Tibial nerve (tissue), 4 donors: ENCODE data around the gene ABI2.

ENCODE experiments used
- EP300 ChIP-seq, 2 donors: sonication (generic); formaldehyde crosslinking; IDR thresholded peaks; one replicate each; pipeline ENCODE4 v1.6.1; 2017; ENCODE audit warnings: antibody characterized with exemption in 2 of 2, mild to moderate bottlenecking in 1 of 2
- POLR2A ChIP-seq, 2 donors: fragments of 450-650 bp; IDR thresholded peaks; one replicate each; pipeline ENCODE4 v1.6.1; 2017; ENCODE audit warnings: antibody characterized with exemption in 2 of 2, mild to moderate bottlenecking in 2 of 2, moderate library complexity in 2 of 2
- TF ChIP-seq, protein P1 (sequence below), 5 experiments: fragments of 200-600 bp in 3 of 5; fragments of 450-650 bp in 2 of 5; sonication (generic) in 3 of 5; IDR thresholded peaks; one replicate each; pipeline ENCODE4 v1.5.1; 2016 to 2019; ENCODE audit warnings: antibody characterized with exemption in 5 of 5, mild to moderate bottlenecking in 3 of 5, moderate library complexity in 2 of 5

DNA sequence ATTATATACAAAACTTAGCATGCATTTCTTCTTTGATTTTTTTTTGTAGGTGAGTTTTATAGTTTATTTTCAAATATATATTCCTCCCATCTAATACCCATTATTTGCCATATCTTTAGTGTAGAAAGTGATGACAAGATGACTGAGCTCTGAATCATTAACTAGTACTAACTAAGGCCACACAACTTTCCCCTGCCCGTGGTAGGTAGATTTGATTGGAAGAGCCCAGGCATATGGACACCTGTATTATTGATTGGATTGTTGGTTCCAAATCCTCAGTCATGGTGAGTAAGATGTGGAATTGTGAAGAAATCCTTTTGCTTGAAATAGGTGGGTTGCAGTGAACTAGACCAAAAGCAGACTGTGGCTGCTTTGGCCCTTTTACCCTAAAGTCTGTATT is 54.8 kb downstream of the ABI2 start:
- TF ChIP-seq, protein P1, sequence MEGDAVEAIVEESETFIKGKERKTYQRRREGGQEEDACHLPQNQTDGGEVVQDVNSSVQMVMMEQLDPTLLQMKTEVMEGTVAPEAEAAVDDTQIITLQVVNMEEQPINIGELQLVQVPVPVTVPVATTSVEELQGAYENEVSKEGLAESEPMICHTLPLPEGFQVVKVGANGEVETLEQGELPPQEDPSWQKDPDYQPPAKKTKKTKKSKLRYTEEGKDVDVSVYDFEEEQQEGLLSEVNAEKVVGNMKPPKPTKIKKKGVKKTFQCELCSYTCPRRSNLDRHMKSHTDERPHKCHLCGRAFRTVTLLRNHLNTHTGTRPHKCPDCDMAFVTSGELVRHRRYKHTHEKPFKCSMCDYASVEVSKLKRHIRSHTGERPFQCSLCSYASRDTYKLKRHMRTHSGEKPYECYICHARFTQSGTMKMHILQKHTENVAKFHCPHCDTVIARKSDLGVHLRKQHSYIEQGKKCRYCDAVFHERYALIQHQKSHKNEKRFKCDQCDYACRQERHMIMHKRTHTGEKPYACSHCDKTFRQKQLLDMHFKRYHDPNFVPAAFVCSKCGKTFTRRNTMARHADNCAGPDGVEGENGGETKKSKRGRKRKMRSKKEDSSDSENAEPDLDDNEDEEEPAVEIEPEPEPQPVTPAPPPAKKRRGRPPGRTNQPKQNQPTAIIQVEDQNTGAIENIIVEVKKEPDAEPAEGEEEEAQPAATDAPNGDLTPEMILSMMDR (IDR thresholded peaks at IDR 0.05), result no peak
- no peak for TF ChIP-seq POLR2A (IDR thresholded peaks at IDR 0.05)
- no peak for TF ChIP-seq EP300 (IDR thresholded peaks at IDR 0.05)
